Sigmoid colon (tissue), 7 donors: ENCODE measurements around the gene TOP3A. TPM values are rescaled to one million over a fixed set of nuclear protein-coding genes. Genes with fewer than 3 reads are reported as not detected.

Source experiments
- DNase-seq: peaks from one replicate; pipeline ENCODE4 v3.0.0-alpha.2; 2019
- H3K27ac ChIP-seq, 4 donors: fragments of 200-600 bp; sonication (generic); one replicate each; pipeline ENCODE4 v1.5.1; 2016 to 2019; ENCODE audit warnings: mild to moderate bottlenecking in 1 of 4
- H3K27me3 ChIP-seq, 3 donors: fragments of 200-600 bp; sonication (generic); one replicate each; pipeline ENCODE4 v1.5.1; 2019; ENCODE audit warnings: mild to moderate bottlenecking in 1 of 3
- H3K36me3 ChIP-seq, 4 donors: fragments of 200-600 bp; sonication (generic); one replicate each; pipeline ENCODE4 v1.5.1; 2016 to 2019
- H3K4me1 ChIP-seq, 4 donors: fragments of 200-600 bp; sonication (generic); one replicate each; pipeline ENCODE4 v1.5.1; 2017 to 2019
- H3K4me3 ChIP-seq, 4 donors: fragments of 200-600 bp; sonication (generic); one replicate each; pipeline ENCODE4 v1.5.1; 2017 to 2019; ENCODE audit warnings: mild to moderate bottlenecking in 2 of 4, moderate library complexity in 1 of 4
- H3K9me3 ChIP-seq, 4 donors: fragments of 200-600 bp in 3 of 4; sonication (generic) in 3 of 4; one replicate each; pipeline versions ENCODE4 v1.5.1 to v1.6.1; 2013 to 2019
- EP300 ChIP-seq, 4 donors: sonication (generic); formaldehyde crosslinking; IDR thresholded peaks; one replicate each; pipeline ENCODE4 v1.6.1; 2017; ENCODE audit warnings: antibody characterized with exemption in 4 of 4
- POLR2A ChIP-seq, 2 donors: fragments of 450-650 bp; IDR thresholded peaks; one replicate each; pipeline ENCODE4 v1.6.1; 2016; ENCODE audit warnings: antibody characterized with exemption in 2 of 2, mild to moderate bottlenecking in 2 of 2, moderate library complexity in 2 of 2
- POLR2AphosphoS5 ChIP-seq, 4 donors: sonication (generic); formaldehyde crosslinking; IDR thresholded peaks; one replicate each; pipeline ENCODE4 v1.6.1; 2017; ENCODE audit warnings: antibody characterized with exemption in 4 of 4
- WGBS, 2 donors: extraction: QIAGEN DNeasy Blood & Tissue Kit; methylation state at CpG; one replicate each; pipeline ENCODE4 v1.1.7; 2013; 5-methylcytosine and 5-hydroxymethylcytosine counted together
- intact Hi-C: fragments of 100-400 bp; cut with DNase I; formaldehyde crosslinking; loops from one replicate; pipeline ENCODE4 v1.15.1; 2023
- polyA plus RNA-seq, 3 donors: library from polyadenylated mRNA; stranded (reverse); fragments of 200-250 nt; gene quantifications; one replicate each; pipeline ENCODE4 v1.2.3, GENCODE V29; 2013
- total RNA-seq, 4 donors: library from RNA; depleted of rRNA; stranded (reverse); fragments of >200 nt; gene quantifications; one replicate each; pipeline ENCODE4 v1.1.0, GENCODE V29; 2016
- TF ChIP-seq, protein P1 (sequence below), 4 experiments: fragments of 450-650 bp in 3 of 4; fragments of 200-600 bp in 1 of 4; IDR thresholded peaks; one replicate each; pipeline ENCODE4 v1.5.1; 2016 to 2019; ENCODE audit warnings: antibody characterized with exemption in 4 of 4, mild to moderate bottlenecking in 3 of 4, moderate library complexity in 2 of 4
- donor health status: healthy with polysubstance abuse.
- donor health status: Bipolar disorder and iron deficiency.
- donor health status: healthy.

The TOP3A gene
- total and polyA plus RNA-seq, 7 donors, result 5.4 to 42.4 (median 22.1) TPM

DNA sequence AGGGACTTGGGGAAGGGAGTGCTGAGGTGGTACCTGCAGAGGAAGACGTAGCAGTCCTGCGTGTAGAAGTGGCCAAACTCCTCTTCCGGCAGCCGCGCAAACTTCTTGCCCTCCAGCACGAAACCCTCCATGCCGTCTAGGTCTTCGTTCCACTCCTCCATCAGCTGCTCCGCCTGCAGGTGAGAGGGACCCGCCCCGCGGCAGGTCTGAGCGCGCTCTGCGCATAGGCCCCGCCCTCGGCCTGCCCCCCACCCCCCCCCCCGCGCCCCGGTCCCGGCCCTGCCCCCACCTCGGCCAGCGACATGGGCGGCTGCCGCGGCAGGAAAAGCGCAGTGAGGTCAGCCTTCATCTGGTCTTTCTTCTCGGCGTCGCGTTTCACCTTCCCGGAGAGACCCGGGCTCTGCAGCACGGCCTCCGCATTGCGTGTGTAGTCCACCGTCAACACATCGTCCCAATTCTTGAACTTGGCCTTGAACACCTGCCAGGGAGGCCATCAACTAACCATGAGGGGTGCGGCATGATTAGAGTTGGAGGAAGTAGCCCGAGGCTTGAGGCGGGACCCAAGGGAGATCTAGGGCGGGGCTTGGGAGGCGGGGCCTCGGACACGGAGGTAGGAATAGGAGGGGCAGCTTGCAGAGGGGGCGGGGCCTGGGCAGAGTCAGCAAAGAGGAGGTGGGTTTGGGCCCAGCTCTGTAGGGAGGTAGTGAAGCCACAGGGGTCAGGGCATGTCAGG lies 67.7 kb downstream of the TOP3A start:
- peak; percentile 81 for DNase-seq
- intact Hi-C loops, result no loop called here
- TF ChIP-seq POLR2AphosphoS5 (IDR thresholded peaks at IDR 0.05), result no peak
- TF ChIP-seq, protein P1, sequence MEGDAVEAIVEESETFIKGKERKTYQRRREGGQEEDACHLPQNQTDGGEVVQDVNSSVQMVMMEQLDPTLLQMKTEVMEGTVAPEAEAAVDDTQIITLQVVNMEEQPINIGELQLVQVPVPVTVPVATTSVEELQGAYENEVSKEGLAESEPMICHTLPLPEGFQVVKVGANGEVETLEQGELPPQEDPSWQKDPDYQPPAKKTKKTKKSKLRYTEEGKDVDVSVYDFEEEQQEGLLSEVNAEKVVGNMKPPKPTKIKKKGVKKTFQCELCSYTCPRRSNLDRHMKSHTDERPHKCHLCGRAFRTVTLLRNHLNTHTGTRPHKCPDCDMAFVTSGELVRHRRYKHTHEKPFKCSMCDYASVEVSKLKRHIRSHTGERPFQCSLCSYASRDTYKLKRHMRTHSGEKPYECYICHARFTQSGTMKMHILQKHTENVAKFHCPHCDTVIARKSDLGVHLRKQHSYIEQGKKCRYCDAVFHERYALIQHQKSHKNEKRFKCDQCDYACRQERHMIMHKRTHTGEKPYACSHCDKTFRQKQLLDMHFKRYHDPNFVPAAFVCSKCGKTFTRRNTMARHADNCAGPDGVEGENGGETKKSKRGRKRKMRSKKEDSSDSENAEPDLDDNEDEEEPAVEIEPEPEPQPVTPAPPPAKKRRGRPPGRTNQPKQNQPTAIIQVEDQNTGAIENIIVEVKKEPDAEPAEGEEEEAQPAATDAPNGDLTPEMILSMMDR (IDR thresholded peaks at IDR 0.05), result no peak
- TF ChIP-seq POLR2A (IDR thresholded peaks at IDR 0.05), result no peak
- no peak for TF ChIP-seq EP300 (IDR thresholded peaks at IDR 0.05)
- Histone ChIP-seq H3K27ac (peak overlapping the region in 2 of 4 donors; percentile 36 to 45), H3K27me3 (no peaks in the 10 kb centered on the region), H3K4me1 (peaks cover 0 to 13% (median 5%) of the 10 kb centered on the region in 4 donors), H3K4me3 (no peak overlapping the region), H3K36me3 (peaks cover 24 to 92% (median 64%) of the 10 kb centered on the region in 4 donors), H3K9me3 (no peaks in the 10 kb centered on the region)
- WGBS, 2 donors, result 13 to 66% methylated on average over 46 of the region's 46 CpGs

DNA sequence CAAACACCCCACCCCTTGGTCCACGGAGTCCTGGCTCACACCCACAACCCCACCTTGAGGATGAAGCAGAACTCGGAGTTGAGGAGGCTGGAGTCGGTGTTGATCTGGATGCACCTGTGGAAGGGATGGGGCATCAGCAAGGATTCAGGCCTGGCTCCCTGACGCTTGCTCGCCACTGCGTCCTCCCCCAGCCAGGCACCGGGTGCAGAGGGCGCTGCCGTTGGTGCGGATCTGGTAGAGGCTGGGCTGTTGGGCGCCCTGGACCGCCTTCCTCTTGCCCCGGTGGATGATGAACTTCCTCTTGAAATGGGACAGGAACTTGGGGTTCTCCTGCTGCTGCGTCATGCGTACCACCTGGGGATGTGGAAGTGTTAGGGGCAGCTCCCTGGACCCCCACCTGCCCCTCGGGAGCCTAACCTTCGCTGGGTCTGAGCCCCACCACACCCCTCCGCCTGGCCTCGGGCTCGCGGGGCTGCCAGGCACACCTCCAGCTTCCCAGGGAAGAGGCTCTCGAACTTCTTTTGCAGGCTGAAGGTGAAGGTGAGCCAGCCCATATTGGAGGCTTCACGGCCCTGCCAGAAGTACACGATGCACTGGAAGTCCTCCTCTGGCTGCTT lies 68.6 kb downstream of the TOP3A start:
- Histone ChIP-seq H3K4me3 (no peak overlapping the region), H3K27ac (peak overlapping the region in 1 of 4 donors; percentile 45), H3K4me1 (peaks cover 0 to 13% (median 5%) of the 10 kb centered on the region in 4 donors), H3K36me3 (peaks cover 15 to 92% (median 55%) of the 10 kb centered on the region in 4 donors), H3K27me3 (no peaks in the 10 kb centered on the region), H3K9me3 (no peaks in the 10 kb centered on the region)
- intact Hi-C loops, result no loop called here
- DNase-seq, result no peak
- WGBS, 2 donors, result 81 to 90% methylated on average over 24 of the region's 24 CpGs
- TF ChIP-seq POLR2A (IDR thresholded peaks at IDR 0.05) (no peak), EP300 (IDR thresholded peaks at IDR 0.05) (no peak), POLR2AphosphoS5 (IDR thresholded peaks at IDR 0.05) (peak in 1 of 4 donors; percentile 11)
- TF ChIP-seq, protein P1 (IDR thresholded peaks at IDR 0.05), result no peak

DNA sequence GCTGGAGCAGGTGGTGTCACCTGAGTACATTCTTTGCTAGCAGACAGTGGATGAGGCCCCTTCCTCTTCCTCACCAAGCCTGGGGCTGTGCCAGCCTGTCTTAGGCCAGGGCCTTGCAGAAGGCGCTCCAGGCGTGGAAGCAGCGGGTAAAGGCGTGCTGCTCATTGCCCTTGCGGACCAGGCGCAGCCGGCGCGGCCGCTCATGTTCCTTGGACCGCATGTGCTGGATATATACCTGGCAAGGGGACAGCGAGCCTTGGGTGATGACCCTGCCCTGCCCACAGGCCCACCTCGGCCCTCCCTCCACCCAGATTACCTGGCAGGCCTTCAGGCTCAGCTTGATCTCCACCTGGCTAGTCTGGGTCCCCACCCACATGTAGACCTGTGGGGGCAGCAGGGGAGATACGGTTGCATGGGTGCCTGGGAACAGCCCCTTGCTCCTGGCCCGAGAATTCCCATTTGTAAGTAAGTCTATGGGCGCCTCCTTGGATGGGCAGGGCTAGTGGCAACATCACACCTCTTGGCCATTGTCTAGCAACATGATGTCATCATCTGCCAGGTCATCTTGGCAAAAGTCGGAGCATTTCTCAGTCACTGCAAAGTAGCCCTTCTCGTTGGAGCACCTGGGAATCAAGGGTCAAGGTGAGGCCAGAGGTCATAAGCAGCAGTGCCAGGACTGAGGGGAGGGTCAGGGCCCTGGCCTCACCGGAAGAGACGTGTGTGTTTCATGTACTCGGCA lies 69.6 kb downstream of the TOP3A start:
- Histone ChIP-seq H3K27me3 (no peaks in the 10 kb centered on the region), H3K4me3 (no peak overlapping the region), H3K36me3 (peaks cover 12 to 84% (median 46%) of the 10 kb centered on the region in 4 donors), H3K4me1 (peaks cover 0 to 13% (median 5%) of the 10 kb centered on the region in 4 donors), H3K27ac (no peak overlapping the region), H3K9me3 (no peaks in the 10 kb centered on the region)
- TF ChIP-seq, protein P1 (IDR thresholded peaks at IDR 0.05), result no peak
- TF ChIP-seq POLR2A (IDR thresholded peaks at IDR 0.05), result no peak
- TF ChIP-seq POLR2AphosphoS5 (IDR thresholded peaks at IDR 0.05), result no peak
- TF ChIP-seq EP300 (IDR thresholded peaks at IDR 0.05), result no peak
- DNase-seq, result no peak
- intact Hi-C loops, result no loop called here
- WGBS, 2 donors, result 89 to 93% methylated on average over 21 of the region's 21 CpGs

DNA sequence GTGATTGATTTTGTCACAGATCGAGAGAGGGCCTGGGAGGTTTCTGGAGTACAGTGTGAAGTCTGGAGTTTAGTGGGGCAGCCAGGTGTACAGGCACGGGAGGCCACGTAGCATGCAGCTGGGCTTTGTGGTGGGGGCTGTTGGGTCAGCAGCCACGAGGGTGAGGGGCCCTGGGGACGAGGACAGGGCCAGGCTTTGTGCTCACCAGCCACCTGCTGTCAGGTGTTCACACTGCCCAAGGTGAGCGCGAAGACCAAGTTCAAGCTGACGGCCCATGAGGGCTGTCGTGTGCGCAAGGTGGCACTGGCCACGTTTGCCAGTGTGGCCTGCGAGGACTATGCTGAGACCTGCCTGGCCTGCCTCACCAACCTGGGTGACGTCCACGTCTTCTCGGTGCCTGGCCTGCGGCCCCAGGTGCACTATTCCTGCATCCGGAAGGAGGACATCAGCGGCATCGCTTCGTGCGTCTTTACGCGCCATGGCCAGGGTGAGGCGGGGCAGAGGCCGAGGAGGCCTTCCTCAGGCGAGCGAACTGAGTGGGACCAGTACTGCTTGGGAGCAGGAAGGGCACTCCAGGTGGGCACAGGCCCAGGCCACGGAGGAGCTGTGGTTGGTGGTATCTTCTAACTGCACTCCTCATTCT lies 73.4 kb downstream of the TOP3A start:
- TF ChIP-seq, protein P1 (IDR thresholded peaks at IDR 0.05), result no peak
- TF ChIP-seq POLR2A (IDR thresholded peaks at IDR 0.05) (no peak), POLR2AphosphoS5 (IDR thresholded peaks at IDR 0.05) (no peak), EP300 (IDR thresholded peaks at IDR 0.05) (no peak)
- H3K27ac ChIP-seq, result no peak overlapping the region
- WGBS, 2 donors, result 91 to 92% methylated on average over 28 of the region's 28 CpGs
- H3K36me3 ChIP-seq, result peaks cover 8 to 77% (median 28%) of the 10 kb centered on the region in 4 donors
- H3K4me1 ChIP-seq, result no peaks in the 10 kb centered on the region
- no peaks in the 10 kb centered on the region for H3K27me3 ChIP-seq
- H3K4me3 ChIP-seq, result no peak overlapping the region
- no peaks in the 10 kb centered on the region for H3K9me3 ChIP-seq
- DNase-seq, result no peak
- intact Hi-C loops, result no loop called here
